Measurements from ENCODE around the gene AFF1.

The AFF1 gene

DNA sequence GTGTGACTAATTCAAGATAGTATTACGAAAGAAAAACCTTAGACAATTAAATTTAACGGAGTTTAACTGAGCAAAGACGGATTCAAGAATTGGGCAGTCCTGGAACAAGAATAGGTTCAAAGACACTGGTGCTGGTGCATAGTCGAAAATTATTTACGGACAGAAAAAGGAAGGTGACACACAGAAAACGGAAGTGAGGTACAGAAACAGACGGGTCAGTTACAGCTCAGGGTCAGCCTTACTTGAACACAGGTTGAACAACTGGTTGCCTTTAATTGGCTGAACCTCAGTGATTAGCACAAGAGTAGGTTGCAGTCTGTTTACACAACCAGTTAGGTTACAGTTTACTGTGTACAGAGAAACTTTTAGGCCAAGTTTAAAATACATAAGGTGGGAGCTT, 254.1 kb downstream of the AFF1 start:
- no peaks in the 10 kb centered on the region for H3K4me1 ChIP-seq (ENCODE audit: control insufficient read depth in 1 of 2, insufficient read depth in 2 of 2, low read length in 2 of 2)
- H3K4ac ChIP-seq (ENCODE audit: low read depth, low read length) = no peak overlapping the region
- H2BK120ac ChIP-seq (ENCODE audit: insufficient read depth, low read length, poor library complexity) = no peak overlapping the region
- H4K8ac ChIP-seq (ENCODE audit: low read depth, low read length) = no peak overlapping the region
- H3K79me1 ChIP-seq (ENCODE audit: low read length) = no peaks in the 10 kb centered on the region
- WGBS (ENCODE audit: extremely low coverage, insufficient coverage, insufficient read length) = no CpG with 5 or more reads among the region's 7 CpGs
- no peak overlapping the region for H2BK12ac ChIP-seq (ENCODE audit: low read length)
- DNase-seq = no peak
- H2AK5ac ChIP-seq (ENCODE audit: low read length) = no peak overlapping the region
- H3K14ac ChIP-seq (ENCODE audit: low read length) = no peak overlapping the region
- no peak overlapping the region for H4K12ac ChIP-seq (ENCODE audit: low read depth, low read length)
- no peak overlapping the region for H2BK5ac ChIP-seq (ENCODE audit: low read depth, low read length, poor library complexity)
- H3K23ac ChIP-seq (ENCODE audit: low read length) = no peak overlapping the region
- H3K4me3 ChIP-seq (ENCODE audit: low read depth, low read length) = no peak overlapping the region
- H3K9me3 ChIP-seq (ENCODE audit: insufficient read depth, low read depth, low read length) = no peaks in the 10 kb centered on the region
- H3K18ac ChIP-seq (ENCODE audit: low read length) = no peak overlapping the region
- no peak overlapping the region for H3K9ac ChIP-seq (ENCODE audit: low read length)
- H4K91ac ChIP-seq (ENCODE audit: low read depth, low read length) = no peak overlapping the region
- H2AFZ ChIP-seq (ENCODE audit: insufficient read depth, low read length, poor library complexity) = no peak overlapping the region
- no peaks in the 10 kb centered on the region for H3K79me2 ChIP-seq (ENCODE audit: control insufficient read depth, insufficient read depth, low read length, poor library complexity)
- H3K36me3 ChIP-seq (ENCODE audit: control insufficient read depth in 1 of 2, insufficient read depth in 2 of 2, low read length in 2 of 2) = no peaks in the 10 kb centered on the region
- H3K27me3 ChIP-seq (ENCODE audit: insufficient read depth, low read length) = no peaks in the 10 kb centered on the region
- no peak overlapping the region for H3K27ac ChIP-seq (ENCODE audit: low read depth, low read length)
- H3K4me2 ChIP-seq (ENCODE audit: low read length) = no peak overlapping the region

Measured in trophoblast cell (in vitro differentiated cells and primary cell).